T1000 (cell line): ENCODE measurements around the gene DPEP2.
"Not testable (repeated sequence)": the region's sequence is repeated elsewhere in the genome, so short reads cannot be mapped to it uniquely, and the experiment has no call there.

Experiments used
- DNase-seq: peaks from one replicate; lab custom pipeline; 2025; ENCODE audit warnings: mixed read lengths; lab: John Stamatoyannopoulos, UW

The DPEP2 gene

DNA sequence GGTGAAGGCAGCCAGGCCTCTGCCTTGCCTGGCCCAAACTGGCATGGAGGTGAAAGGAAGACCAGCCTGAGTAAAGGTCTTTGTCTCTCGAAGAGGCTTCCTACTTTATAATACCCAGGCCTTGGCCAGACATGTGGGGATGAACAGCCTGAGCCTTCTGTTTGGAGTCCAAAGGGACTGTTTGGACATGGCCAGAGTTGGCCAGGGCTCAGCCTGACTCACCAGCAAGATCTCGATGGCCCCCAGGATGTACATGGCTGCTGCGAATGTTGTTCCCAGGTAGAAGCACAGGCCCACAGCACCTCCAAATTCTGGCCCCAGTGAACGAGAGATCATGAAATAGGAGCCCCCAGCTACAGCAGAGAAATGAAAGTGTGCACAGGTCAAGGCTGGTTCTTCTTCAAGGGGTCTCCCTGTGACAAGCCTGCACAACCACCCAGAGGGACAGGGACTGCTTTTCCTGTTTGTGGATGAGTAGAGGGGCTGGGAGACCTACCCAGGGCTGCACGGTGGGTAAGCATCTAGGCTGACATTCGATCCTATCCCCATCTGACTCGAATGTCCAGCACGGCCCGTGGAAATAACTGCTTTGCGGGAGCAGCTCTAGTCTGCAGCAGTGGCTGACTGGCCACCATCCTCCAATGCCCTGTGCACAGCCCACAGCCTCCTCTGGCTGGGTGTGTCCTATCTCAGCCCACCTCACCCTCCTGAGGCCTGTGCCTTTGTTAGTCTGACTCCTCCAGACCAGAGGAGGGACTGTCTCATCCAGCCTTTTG, 44.7 kb downstream of the DPEP2 start:
- no peak for DNase-seq

DNA sequence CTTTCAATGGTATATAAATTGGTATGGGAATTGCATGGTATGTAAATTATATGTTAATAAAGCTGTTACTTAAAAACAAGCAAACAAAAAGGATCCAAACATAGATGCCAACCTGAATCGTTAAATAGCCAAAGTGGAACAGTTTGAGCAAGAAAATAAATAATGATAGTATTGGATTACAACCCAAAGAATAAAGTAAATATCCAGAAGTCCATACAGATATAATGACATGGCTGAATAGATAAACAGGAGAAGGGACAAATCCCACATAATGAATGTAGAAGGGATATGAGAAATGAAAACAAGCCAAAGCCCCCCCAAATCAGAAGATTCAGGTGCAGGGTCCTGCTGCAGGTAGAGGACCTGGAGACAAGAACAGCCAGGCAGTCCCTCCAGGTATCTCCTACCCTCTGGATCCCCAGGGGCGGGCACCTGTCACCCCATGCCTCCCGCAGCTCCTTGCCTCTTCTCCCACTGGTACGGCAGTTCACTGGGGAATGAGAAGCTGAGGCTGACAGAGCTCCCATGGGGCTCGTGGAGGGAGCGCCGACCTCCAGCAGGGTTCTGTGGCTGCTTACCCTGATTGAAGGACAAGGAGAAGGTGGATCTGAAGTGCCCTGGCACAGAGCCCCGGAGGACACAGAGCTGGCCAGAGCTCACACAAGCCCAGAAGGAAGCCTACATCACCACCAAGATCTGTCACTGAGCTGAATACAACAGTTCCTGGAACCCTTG, 45.5 kb downstream of the DPEP2 start:
- no peak for DNase-seq

DNA sequence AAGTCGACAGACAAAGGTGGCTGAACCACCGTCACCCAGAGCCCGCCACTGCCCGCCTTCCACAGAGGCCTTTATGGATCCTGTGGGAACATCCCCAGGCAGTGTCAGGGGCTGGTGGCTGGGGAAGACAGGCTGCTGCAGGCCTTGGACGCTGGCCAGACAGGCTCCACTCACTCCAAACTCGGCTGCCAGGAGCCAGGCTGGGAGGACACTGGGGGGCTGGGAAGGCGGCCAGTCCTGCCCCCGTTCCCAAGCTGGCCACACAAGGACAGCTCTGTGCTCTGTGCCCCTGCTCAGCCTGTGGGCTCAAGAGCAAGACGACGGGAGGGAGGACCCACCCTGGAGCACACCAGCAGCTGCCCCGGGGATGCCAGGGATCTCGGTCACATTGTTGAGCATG, 47.8 kb downstream of the DPEP2 start:
- DNase-seq, result no peak

DNA sequence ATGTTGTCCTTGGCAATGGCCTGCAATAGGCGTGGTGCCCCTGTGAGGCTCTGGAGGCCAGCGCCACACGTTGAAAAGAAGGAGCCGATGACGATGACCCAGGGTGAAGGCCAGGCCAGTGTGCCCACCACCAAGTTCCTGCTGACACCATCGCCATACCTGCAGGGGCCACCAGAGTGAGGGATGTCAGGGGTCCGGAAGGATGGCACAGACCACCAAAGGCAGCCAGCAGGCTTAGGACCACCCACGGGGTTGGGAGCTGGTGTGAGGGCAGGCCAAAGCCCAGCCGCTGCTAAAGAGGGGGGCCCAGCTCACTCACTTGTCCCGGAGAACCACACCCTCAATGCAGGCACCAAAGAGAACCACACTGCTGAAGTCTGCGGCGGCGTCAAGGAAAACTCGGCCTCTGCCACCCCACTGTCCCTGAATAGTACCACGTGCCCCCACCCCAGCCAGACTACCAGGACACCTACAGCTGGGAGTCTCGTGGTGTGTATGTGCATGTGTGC, 48.9 kb downstream of the DPEP2 start:
- DNase-seq, result no peak

GRCh38 chr16:67949645-67950044, 49.6 kb downstream of the DPEP2 start:
- no peak for DNase-seq

DNA sequence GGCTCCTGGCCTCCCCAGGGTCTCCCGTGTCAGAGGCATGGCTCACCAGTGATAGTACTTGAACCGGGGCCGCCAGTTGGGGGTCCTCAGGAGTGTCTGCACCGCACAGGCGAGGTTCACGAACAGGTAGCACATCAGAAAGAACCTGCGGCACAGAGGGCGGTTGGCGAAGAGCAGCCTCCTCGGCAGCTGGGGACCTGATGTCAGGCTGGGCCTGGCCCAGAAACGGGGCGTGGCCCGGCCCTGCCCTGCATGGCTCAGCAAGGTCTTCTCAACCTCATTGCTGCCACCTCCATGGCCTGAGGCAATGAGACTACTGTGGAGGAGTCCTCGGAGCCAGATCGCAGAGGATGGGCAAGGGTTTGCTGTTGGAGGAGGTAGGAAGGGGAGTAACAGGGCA, 51.3 kb downstream of the DPEP2 start:
- no peak for DNase-seq

GRCh38 chr16:67946966-67947558, 52.2 kb downstream of the DPEP2 start:
- no peak for DNase-seq

DNA sequence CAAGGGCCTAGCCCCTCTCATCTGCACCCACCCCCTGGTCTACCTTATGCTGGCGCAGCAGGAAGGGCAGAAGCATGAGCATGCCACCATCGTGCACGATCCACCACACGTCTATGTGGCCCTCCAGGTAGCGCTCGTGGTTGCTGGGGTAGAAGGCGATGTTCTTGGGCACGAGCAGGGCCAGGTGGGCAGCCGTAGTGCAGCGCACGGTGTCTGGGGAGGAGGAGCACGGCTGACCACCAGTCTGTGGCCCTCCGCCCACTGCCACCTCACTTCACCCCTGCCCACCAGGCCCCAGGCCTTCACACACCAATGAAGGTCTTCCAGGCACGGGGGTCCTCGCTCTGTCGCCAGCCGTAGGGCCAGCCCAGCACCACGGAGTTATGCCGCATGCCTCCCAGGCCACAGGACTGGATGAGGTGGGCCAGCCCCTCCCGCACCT, 53.1 kb downstream of the DPEP2 start:
- DNase-seq, result no peak

GRCh38 chr16:67945392-67945933, 53.8 kb downstream of the DPEP2 start:
- DNase-seq, result no peak

DNA sequence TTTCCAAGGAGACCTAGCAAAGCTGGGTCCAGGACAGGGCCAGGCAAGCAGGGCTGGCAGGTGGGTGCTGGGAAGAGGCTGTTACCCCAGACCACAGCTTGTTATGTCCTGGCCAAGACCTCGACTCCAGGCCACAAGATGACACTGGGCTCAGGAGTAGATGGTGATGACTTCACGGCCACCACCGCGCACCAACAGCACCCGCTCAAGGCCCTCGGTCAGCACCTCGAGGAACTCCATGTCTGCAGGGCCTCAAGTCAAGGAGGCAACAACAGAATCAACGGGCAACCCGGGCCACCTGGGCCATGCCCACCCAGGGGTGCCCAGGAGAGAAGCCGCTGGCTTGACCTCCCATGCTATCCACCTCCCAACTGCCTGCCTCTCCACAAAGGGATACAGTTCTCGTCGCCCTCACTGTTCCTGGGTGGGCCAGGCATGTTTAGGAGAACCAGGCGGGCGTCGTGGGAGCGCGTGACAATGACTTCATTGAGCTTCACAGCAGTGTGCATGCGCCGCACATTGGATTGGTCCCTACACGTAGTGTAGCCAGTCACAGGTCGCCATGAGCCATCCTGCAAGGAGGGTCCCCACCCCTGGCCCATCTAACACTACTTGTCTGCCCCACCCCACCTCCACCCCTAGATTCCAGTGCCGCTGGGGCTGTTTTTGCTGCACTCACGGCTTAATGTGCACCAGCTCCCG, 54.4 kb downstream of the DPEP2 start:
- DNase-seq, result no peak

GRCh38 chr16:67943619-67944504, 55.4 kb downstream of the DPEP2 start, which contains the start of gene LCAT:
TSS of gene LCAT (minus strand) at chr16:67944120. CDS start at chr16:67944101, 19 bp downstream.
- DNase-seq, result no peak

DNA sequence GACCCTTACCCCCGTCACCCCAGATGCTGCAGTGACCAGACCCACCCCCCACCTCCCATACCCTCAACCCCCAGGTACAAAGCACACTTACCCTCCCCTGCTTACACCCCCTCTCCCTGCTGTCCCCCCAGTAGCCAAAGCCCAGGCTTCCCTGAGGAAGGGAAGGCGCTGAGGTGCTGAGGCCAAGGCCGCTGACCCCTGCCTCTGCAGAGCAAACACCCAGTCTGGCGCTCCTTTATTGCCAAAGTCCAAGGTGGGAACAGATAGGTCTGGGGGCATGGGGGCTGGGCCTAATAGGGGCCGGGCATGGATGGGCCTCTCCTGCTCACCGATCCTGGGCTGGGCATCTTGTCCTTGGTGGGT, 56.0 kb downstream of the DPEP2 start:
- no peak for DNase-seq

DNA sequence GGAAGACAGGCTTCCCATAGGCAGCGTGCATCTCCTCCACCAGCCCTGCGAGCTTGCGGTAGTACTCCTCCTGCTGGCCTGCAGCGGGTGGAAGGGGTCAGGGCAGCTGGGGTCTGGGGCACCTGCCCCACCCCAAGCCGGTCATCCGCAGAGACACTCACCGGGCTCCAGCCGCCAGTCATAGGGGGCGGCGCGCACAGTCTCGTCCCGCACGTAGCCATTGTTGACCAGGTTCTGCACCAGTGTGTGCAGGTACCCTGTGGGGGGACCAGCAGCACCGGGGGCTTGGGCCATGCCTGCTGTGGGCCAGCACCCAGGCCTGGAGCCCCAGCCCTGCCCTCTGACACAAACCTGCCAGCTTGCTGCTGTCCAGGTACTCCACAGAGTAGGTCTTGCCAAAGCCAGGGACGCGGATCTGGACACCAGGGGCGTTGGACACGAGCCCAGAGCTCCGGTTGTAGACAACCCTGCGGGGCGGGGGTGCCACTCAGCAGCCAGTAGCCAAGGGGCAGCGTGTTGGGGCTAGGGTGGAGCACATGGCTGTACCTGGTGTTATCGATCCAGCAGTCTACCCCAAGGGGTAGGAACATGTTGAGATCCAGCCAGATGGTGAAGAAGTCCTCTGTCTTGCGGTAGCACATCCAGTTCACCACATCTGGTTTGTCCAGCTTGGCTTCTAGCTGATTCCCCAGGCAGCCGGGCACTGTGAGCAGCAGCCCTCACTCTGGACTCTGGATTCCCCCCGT, 56.6 kb downstream of the DPEP2 start:
- DNase-seq, result no peak

GRCh38 chr16:67942200-67942509, 57.1 kb downstream of the DPEP2 start:
- DNase-seq, result no peak

GRCh38 chr16:67941469-67942199, 57.6 kb downstream of the DPEP2 start:
- no peak for DNase-seq

GRCh38 chr16:67940446-67941089, 58.7 kb downstream of the DPEP2 start:
- DNase-seq, result no peak

- DNase-seq, result no peak
Observed at GRCh38 chr16:67939507-67940445, 59.5 kb downstream of the DPEP2 start.

DNA sequence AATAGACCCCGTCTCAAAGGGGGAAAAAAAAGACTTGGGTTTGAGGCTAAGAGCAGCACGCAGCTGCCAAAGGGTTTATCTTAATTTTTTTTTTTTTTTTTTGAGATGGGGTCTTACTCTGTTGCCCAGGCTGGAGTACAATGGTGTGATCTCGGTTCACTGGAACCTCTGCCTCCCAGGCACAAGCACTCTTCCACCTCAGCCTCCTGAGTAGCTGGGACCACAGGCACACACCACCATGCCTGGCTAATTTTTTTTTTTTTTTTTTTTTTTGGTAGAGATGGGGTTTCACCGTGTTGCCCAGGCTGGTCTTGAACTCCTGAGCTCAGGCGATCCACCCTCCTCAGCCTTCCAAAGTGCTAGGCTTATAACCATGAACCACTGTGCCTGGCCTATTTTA, 61.6 kb downstream of the DPEP2 start:
- DNase-seq, result not testable (repeated sequence)
